BJ (cell line): ENCODE data around the gene SS18L1. TPM values are rescaled to one million over a fixed set of nuclear protein-coding genes. Genes with fewer than 3 reads are reported as not detected.

Experiments used
- CTCF ChIA-PET: fragments of 350-600 bp; formaldehyde crosslinking; extraction: SDS; loops from one replicate; lab custom pipeline; 2021; ENCODE audit warnings: antibody characterized with exemption, inconsistent platforms; lab: Yijun Ruan, JAX
- POLR2A ChIA-PET: fragments of 300-600 bp; sonication (Branson Sonifier 250); formaldehyde crosslinking; extraction: SDS; loops from one replicate; lab custom pipeline; 2021; ENCODE audit warnings: antibody characterized with exemption; lab: Charles Lee
- DNase-seq: peaks from one replicate; pipeline ENCODE4 v3.0.0-alpha.2; 2011; ENCODE audit warnings: low read depth
- H3K27me3 ChIP-seq: 2 replicates; pipeline ENCODE4 v1.6.0; 2011; ENCODE audit warnings: low read length; ENCODE audit not compliant: control insufficient read depth, insufficient read depth
- H3K36me3 ChIP-seq: 2 replicates; pipeline ENCODE4 v1.5.1; 2011; ENCODE audit warnings: low read length; ENCODE audit not compliant: control insufficient read depth, insufficient read depth
- H3K4me3 ChIP-seq: 2 replicates; pipeline ENCODE4 v1.5.1; 2011; ENCODE audit warnings: low read depth, mild to moderate bottlenecking, control low read depth, low read length
- CTCF ChIP-seq: IDR thresholded peaks from 2 replicates; pipeline ENCODE4 v1.5.1; 2011; ENCODE audit warnings: low read depth, mild to moderate bottlenecking, control low read depth, inconsistent platforms, low read length, moderate library complexity; ENCODE audit not compliant: insufficient read depth
- polyA plus RNA-seq: library from polyadenylated mRNA; depleted of rRNA; stranded (reverse); fragments of >200 nt; gene quantifications from 2 replicates; pipeline ENCODE4 v1.2.3, GENCODE V29; 2011

Gene SS18L1
- polyA plus RNA-seq, 1 experiment = 6.7 TPM

- no peaks in the 10 kb centered on the region; the same call in 1 of the 2 replicates for H3K27me3 ChIP-seq
- no peak for TF ChIP-seq CTCF
- ChIA-PET CTCF (no interaction called here), POLR2A (no interaction called here)
- no peak for DNase-seq
- H3K36me3 ChIP-seq = no peaks in the 10 kb centered on the region; the same call in 1 of the 2 replicates
- no peak overlapping the region for H3K4me3 ChIP-seq
Observed at GRCh38 chr20:62208795-62209755, 65.5 kb downstream of the SS18L1 start.

- Histone ChIP-seq H3K4me3 (no peak overlapping the region), H3K36me3 (no peaks in the 10 kb centered on the region; the same call in 1 of the 2 replicates), H3K27me3 (no peaks in the 10 kb centered on the region; the same call in 1 of the 2 replicates)
- ChIA-PET CTCF (no interaction called here), POLR2A (no interaction called here)
- TF ChIP-seq CTCF = no peak
- no peak for DNase-seq
Observed at GRCh38 chr20:62209850-62210495, 66.4 kb downstream of the SS18L1 start.

GRCh38 chr20:62210496-62210855 lies 66.9 kb downstream of the SS18L1 start:
- CTCF ChIA-PET = no interaction called here
- DNase-seq = no peak
- Histone ChIP-seq H3K27me3 (no peaks in the 10 kb centered on the region; the same call in none of the 2 replicates), H3K4me3 (no peak overlapping the region), H3K36me3 (no peaks in the 10 kb centered on the region; the same call in 1 of the 2 replicates)
- TF ChIP-seq CTCF = no peak
- POLR2A ChIA-PET = no interaction called here

DNA sequence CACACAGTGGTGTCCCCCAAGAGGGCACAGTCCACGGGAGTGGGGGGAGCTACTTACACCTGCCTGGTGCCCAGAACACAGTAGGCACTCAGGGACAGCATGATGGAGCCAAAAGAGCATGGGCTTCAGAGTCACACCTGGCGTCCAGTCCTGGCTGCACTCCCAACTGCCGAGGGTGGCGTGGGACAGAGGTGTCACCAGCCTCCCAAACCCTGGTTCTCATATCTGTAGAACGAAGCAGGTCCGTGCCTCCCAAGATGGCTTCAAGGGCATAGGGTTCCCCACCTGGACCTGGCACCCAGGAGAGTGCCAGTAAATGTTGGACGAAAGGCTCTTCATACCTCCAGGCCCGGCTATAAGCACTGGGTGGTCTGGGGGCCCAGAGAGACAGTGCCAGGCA lies 67.6 kb downstream of the SS18L1 start:
- CTCF ChIA-PET = no interaction called here
- no peak for DNase-seq
- no peak for TF ChIP-seq CTCF
- H3K27me3 ChIP-seq = no peaks in the 10 kb centered on the region; the same call in none of the 2 replicates
- H3K4me3 ChIP-seq = no peak overlapping the region
- H3K36me3 ChIP-seq = no peaks in the 10 kb centered on the region
- POLR2A ChIA-PET = no interaction called here

- TF ChIP-seq CTCF = no peak
- DNase-seq = no peak
- Histone ChIP-seq H3K27me3 (no peaks in the 10 kb centered on the region; the same call in none of the 2 replicates), H3K36me3 (no peaks in the 10 kb centered on the region), H3K4me3 (no peak overlapping the region)
- ChIA-PET CTCF (no interaction called here), POLR2A (no interaction called here)
Observed at GRCh38 chr20:62211769-62212288, 68.3 kb downstream of the SS18L1 start.
